Keratinocyte (primary cell): Measurements from ENCODE around the gene IPPK. TPM values are rescaled to one million over a fixed set of nuclear protein-coding genes. Genes with fewer than 3 reads are reported as not detected.

Experiments
- DNase-seq: peaks from one replicate; pipeline ENCODE4 v3.0.0-alpha.2; 2011; ENCODE audit warnings: low read depth, missing footprints, low spot score
- FAIRE-seq: peaks from 2 replicates; lab custom pipeline; 2011; peaks lifted over from hg19 to GRCh38; lab: Jason Lieb, UNC
- H2AFZ ChIP-seq: 2 replicates; pipeline ENCODE4 v1.6.0; 2012; ENCODE audit warnings: low read length, control low read depth, inconsistent platforms; ENCODE audit not compliant: control insufficient read depth
- H3K27ac ChIP-seq: 2 replicates; pipeline ENCODE4 v1.5.1; 2011; ENCODE audit warnings: low read length; ENCODE audit not compliant: control insufficient read depth, insufficient read depth
- H3K27me3 ChIP-seq: 3 replicates; pipeline ENCODE4 v1.6.0; 2011; ENCODE audit warnings: low read length; ENCODE audit not compliant: control insufficient read depth, insufficient read depth; ENCODE audit errors: extremely low read depth
- H3K36me3 ChIP-seq, 2 experiments: 2 replicates in 1 of 2; 3 replicates in 1 of 2; pipeline ENCODE4 v1.5.1; 2011; ENCODE audit warnings: low read length in 2 of 2, mild to moderate bottlenecking in 1 of 2; ENCODE audit not compliant: control insufficient read depth in 2 of 2, insufficient read depth in 2 of 2; ENCODE audit errors: extremely low read depth in 1 of 2
- H3K4me1 ChIP-seq: 3 replicates; pipeline ENCODE4 v1.5.1; 2011; ENCODE audit warnings: low read length; ENCODE audit not compliant: control insufficient read depth, insufficient read depth; ENCODE audit errors: extremely low read depth
- H3K4me2 ChIP-seq: 3 replicates; pipeline ENCODE4 v1.6.0; 2011; ENCODE audit warnings: low read depth, low read length; ENCODE audit not compliant: control insufficient read depth, insufficient read depth; ENCODE audit errors: extremely low read depth
- H3K4me3 ChIP-seq, 3 experiments: fragments of 200-600 bp in 1 of 3; sonication (generic) in 1 of 3; 2 replicates in 2 of 3; 3 replicates in 1 of 3; pipeline ENCODE4 v1.5.1; 2011 to 2016; ENCODE audit warnings: low read length in 3 of 3, mild to moderate bottlenecking in 3 of 3, control low read depth in 2 of 3, inconsistent platforms in 1 of 3, low read depth in 1 of 3, mixed read lengths in 1 of 3, mixed run types in 1 of 3, moderate library complexity in 1 of 3; ENCODE audit not compliant: control insufficient read depth in 2 of 3, insufficient read depth in 2 of 3; ENCODE audit errors: extremely low read depth in 1 of 3
- H3K79me2 ChIP-seq: 2 replicates; pipeline ENCODE4 v1.6.0; 2012; ENCODE audit warnings: low read length; ENCODE audit not compliant: control insufficient read depth, insufficient read depth
- H3K9ac ChIP-seq: 3 replicates; pipeline ENCODE4 v1.6.0; 2011; ENCODE audit warnings: low read length; ENCODE audit not compliant: control insufficient read depth, insufficient read depth; ENCODE audit errors: extremely low read depth
- H3K9me1 ChIP-seq: 3 replicates; pipeline ENCODE4 v1.6.0; 2011; ENCODE audit warnings: low read length; ENCODE audit not compliant: control insufficient read depth, insufficient read depth; ENCODE audit errors: extremely low read depth
- H3K9me3 ChIP-seq: 2 replicates; pipeline ENCODE4 v1.5.1; 2012; ENCODE audit warnings: low read depth, low read length; ENCODE audit not compliant: control insufficient read depth
- H4K20me1 ChIP-seq: 3 replicates; pipeline ENCODE4 v1.6.0; 2011; ENCODE audit warnings: low read length; ENCODE audit not compliant: control insufficient read depth, insufficient read depth; ENCODE audit errors: extremely low read depth
- CTCF ChIP-seq, 3 experiments: IDR thresholded peaks in 1 of 3; conservative IDR thresholded peaks in 1 of 3; optimal IDR thresholded peaks in 1 of 3; 2 replicates in 2 of 3; 3 replicates in 1 of 3; pipeline versions ENCODE3 to v1.5.1; 2011; ENCODE audit warnings: low read length in 3 of 3, mild to moderate bottlenecking in 3 of 3, moderate library complexity in 2 of 3, control low read depth in 1 of 3, inconsistent platforms in 1 of 3; ENCODE audit not compliant: insufficient read depth in 2 of 3; ENCODE audit errors: extremely low read depth in 1 of 3
- EZH2 ChIP-seq: IDR thresholded peaks from one replicate; pipeline ENCODE4 v1.6.1; 2012; ENCODE audit warnings: inconsistent platforms, mild to moderate bottlenecking, low read length, moderate library complexity
- dilution Hi-C: fragments of 300-500 bp; cut with MboI; formaldehyde crosslinking; loops from one replicate; pipeline ENCODE4 v1.7.0; 2020; ENCODE audit warnings: low sequenced_read_pairs; ENCODE audit not compliant: extremely low pct_ligation_motif_present
- polyA plus RNA-seq, 5 experiments: library from polyadenylated mRNA; depleted of rRNA in 3 of 5; stranded (reverse) in 3 of 5; stranded (forward) in 1 of 5; unstranded in 1 of 5; fragments of >200 nt; gene quantifications; 1 replicate in 1 of 5; 2 replicates in 3 of 5; 3 replicates in 1 of 5; pipeline versions ENCODE4 v1.2.1 to v1.2.3, GENCODE V29; 2011 to 2012; ENCODE audit warnings: missing spikeins in 2 of 5, low read depth in 1 of 5, low replicate concordance in 1 of 5

The IPPK gene
- polyA plus RNA-seq, 1 donor (not counting 4 experiments of a cell fraction or from before 2014, with no cell fraction given): 32.4 TPM

GRCh38 chr9:92616655-92617111, 53.2 kb downstream of the IPPK start:
- Histone ChIP-seq H3K79me2 (no peaks in the 10 kb centered on the region), H3K27me3 (no peaks in the 10 kb centered on the region), H4K20me1 (no peaks in the 10 kb centered on the region), H3K9me1 (no peaks in the 10 kb centered on the region), H3K4me3 (no peak overlapping the region), H3K4me2 (no peak overlapping the region), H2AFZ (no peak overlapping the region), H3K36me3 (peaks cover 24 to 38% of the 10 kb centered on the region in 2 experiments), H3K4me1 (peaks cover 12% of the 10 kb centered on the region), H3K9me3 (no peaks in the 10 kb centered on the region), H3K9ac (no peak overlapping the region), H3K27ac (no peak overlapping the region)
- dilution Hi-C loops: no loop called here
- TF ChIP-seq EZH2 (no peak), CTCF (optimal IDR thresholded peaks at IDR 0.05 in 1 of 3, IDR thresholded peaks at IDR 0.05 in 1 of 3, conservative IDR thresholded peaks at IDR 0.05 in 1 of 3; ENCODE audit: extremely low read depth in 1 of 3, insufficient read depth in 2 of 3, low read length in 3 of 3) (no peak)
- DNase-seq: no peak
- FAIRE-seq: no peak

- Histone ChIP-seq H4K20me1 (no peaks in the 10 kb centered on the region), H3K4me3 (no peak overlapping the region), H3K4me1 (peaks cover 15% of the 10 kb centered on the region), H3K4me2 (no peak overlapping the region), H2AFZ (no peak overlapping the region), H3K9ac (no peak overlapping the region), H3K9me3 (no peaks in the 10 kb centered on the region), H3K27me3 (no peaks in the 10 kb centered on the region), H3K27ac (no peak overlapping the region), H3K79me2 (no peaks in the 10 kb centered on the region), H3K9me1 (no peaks in the 10 kb centered on the region), H3K36me3 (peaks cover 24 to 41% of the 10 kb centered on the region in 2 experiments)
- dilution Hi-C loops: no loop called here
- DNase-seq (no peak), FAIRE-seq (no peak)
- TF ChIP-seq EZH2: no peak
- TF ChIP-seq CTCF (optimal IDR thresholded peaks at IDR 0.05 in 1 of 3, IDR thresholded peaks at IDR 0.05 in 1 of 3, conservative IDR thresholded peaks at IDR 0.05 in 1 of 3; ENCODE audit: extremely low read depth in 1 of 3, insufficient read depth in 2 of 3, low read length in 3 of 3): no peak
Observed at GRCh38 chr9:92616199-92616641, 53.7 kb downstream of the IPPK start.
